Activated T-cell treated with anti-CD3 and anti-CD28 coated beads, Interleukin-2, amount 50 U/mL, for 24 hours (primary cell): ENCODE data around the gene FBRSL1.
"Not testable (repeated sequence)": the region's sequence is repeated elsewhere in the genome, so short reads cannot be mapped to it uniquely, and the experiment has no call there.

ENCODE experiments used
- DNase-seq: peaks from one replicate; pipeline ENCODE4 v3.0.0-alpha.2; 2020
- H3K27ac Mint-ChIP-seq: 2 replicates; pipeline ENCODE4 v1.8.0; 2020; ENCODE audit warnings: mild to moderate bottlenecking, mixed read lengths
- H3K27me3 Mint-ChIP-seq: 2 replicates; pipeline ENCODE4 v1.8.0; 2020; ENCODE audit warnings: mixed read lengths
- H3K36me3 Mint-ChIP-seq: 2 replicates; pipeline ENCODE4 v1.8.0; 2020; ENCODE audit warnings: low read depth, mixed read lengths
- H3K4me1 Mint-ChIP-seq: 2 replicates; pipeline ENCODE4 v1.8.0; 2020; ENCODE audit warnings: low read depth, mixed read lengths
- H3K4me3 Mint-ChIP-seq: 2 replicates; pipeline ENCODE4 v1.8.0; 2020; ENCODE audit warnings: mild to moderate bottlenecking, moderate library complexity, mixed read lengths
- H3K9me3 Mint-ChIP-seq: 2 replicates; pipeline ENCODE4 v1.8.0; 2020; ENCODE audit warnings: mixed read lengths

The FBRSL1 gene

DNA sequence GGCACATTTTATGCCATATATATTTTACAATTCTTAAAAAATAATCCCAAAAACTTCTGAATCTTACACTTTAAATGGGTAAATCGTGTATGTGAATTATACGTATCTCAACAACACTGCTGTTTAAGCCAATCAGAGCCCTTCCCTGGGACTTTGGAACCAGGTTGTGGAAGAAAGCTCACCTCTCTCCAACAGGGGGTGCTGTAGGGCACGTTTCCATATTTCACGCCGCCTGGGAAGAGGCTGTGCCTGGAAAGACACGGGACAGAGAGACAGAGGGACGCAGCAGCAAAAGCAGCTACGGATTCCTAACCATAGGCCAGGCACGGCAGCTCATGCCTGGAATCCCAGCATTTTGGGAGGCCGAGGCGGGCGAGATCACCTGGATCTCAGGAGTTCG lies 29.4 kb upstream of the FBRSL1 start:
- DNase-seq: no peak
- Mint-ChIP-seq H3K4me1 (peaks cover 4% of the 10 kb centered on the region), H3K27me3 (no peaks in the 10 kb centered on the region), H3K9me3 (no peaks in the 10 kb centered on the region), H3K36me3 (no peaks in the 10 kb centered on the region), H3K27ac (no peak overlapping the region), H3K4me3 (no peak overlapping the region)

GRCh38 chr12:132461526-132461925 lies 28.4 kb upstream of the FBRSL1 start:
- DNase-seq: no peak
- Mint-ChIP-seq H3K9me3 (no peaks in the 10 kb centered on the region), H3K4me3 (no peak overlapping the region), H3K27ac (no peak overlapping the region), H3K36me3 (no peaks in the 10 kb centered on the region), H3K4me1 (peaks cover 6% of the 10 kb centered on the region), H3K27me3 (no peaks in the 10 kb centered on the region)

DNA sequence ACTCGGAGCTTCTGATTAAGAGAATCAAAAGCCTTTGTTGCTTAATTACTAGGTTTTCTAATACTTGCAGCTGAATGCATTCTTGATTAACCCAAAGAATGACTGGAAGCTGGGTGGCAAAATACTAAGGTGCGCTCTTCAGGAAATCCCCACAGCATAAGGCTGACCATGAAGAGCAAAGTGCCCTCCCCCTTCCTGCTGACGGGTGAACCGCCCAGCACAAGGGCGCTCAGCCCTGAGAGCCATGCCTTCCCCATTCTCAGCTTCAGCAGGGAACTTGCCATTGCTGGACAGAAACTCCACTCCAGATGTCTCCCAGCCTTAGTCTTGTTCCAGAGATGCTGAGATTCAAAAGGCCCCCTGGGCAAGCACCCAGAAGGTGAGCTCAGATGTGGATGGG lies 27.2 kb upstream of the FBRSL1 start:
- Mint-ChIP-seq H3K4me3 (no peak overlapping the region), H3K36me3 (no peaks in the 10 kb centered on the region), H3K9me3 (no peaks in the 10 kb centered on the region), H3K4me1 (peaks cover 6% of the 10 kb centered on the region), H3K27ac (no peak overlapping the region), H3K27me3 (no peaks in the 10 kb centered on the region)
- no peak for DNase-seq

DNA sequence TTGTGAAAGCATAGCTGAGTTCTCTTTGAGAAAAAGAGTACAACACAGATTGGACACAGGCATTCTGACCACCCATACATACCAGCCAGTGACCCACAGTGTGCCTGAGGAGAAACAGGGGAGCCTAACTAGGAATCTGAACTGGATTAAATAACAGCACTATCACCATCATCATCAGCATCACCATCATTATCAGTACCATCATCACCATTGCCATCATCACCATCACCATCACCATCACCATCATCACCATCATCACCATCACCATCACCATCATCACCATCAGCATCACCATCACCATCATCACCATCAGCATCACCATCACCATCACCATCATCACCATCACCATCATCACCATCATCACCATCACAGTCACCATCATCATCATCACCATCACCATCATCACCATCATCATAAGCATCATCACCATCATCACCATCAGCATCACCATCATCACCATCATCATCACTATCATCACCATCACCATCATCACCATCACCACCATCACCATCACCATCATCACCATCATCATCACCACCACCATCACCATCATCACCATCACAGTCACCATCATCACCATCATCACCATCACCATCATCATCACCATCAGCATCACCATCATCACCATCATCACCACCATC lies 26.5 kb upstream of the FBRSL1 start:
- not testable (repeated sequence) for H3K9me3 Mint-ChIP-seq, H3K4me3 Mint-ChIP-seq, DNase-seq, H3K27ac Mint-ChIP-seq, H3K27me3 Mint-ChIP-seq, H3K36me3 Mint-ChIP-seq
- peaks cover 13% of the 10 kb centered on the region for H3K4me1 Mint-ChIP-seq

DNA sequence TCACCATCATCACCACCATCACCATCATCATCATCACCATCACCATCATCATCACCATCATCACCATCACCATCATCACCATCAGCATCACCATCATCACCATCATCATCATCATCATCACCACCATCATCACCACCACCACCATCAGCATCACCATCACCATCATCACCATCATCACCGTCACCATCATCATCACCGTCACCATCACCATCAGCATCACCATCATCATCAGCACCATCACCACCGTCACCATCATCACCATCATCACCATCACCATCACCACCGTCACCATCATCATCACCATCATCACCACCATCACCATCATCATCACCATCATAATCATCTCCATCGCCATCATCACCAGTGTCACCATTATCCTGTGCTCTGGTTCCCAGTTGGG lies 25.6 kb upstream of the FBRSL1 start:
- H3K4me1 Mint-ChIP-seq: peaks cover 16% of the 10 kb centered on the region
- H3K36me3 Mint-ChIP-seq, H3K4me3 Mint-ChIP-seq, H3K27me3 Mint-ChIP-seq, DNase-seq, H3K9me3 Mint-ChIP-seq, H3K27ac Mint-ChIP-seq: not testable (repeated sequence)

DNA sequence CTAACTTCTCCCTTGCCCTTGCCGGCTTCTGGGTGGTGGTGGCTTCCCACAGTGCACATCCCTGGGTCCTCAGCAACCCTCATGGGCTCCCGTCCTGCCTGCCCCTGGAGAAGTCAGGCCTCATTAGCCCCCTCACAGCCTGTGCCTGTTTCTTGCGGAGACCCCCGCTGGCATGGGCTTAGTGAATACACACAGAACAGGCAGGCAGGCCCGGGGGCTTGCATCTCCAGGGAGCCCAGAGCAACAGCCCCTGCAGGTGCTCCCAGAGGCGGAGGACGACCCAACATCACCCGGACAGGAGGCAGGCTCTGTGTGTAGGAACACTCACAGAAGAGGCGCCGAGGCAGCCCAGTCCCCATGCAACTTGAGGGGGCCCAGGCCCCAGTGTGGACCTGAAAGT lies 25.1 kb upstream of the FBRSL1 start:
- Mint-ChIP-seq H3K27ac (no peak overlapping the region), H3K27me3 (peaks cover 2% of the 10 kb centered on the region), H3K4me3 (no peak overlapping the region), H3K36me3 (no peaks in the 10 kb centered on the region), H3K4me1 (peaks cover 20% of the 10 kb centered on the region), H3K9me3 (no peaks in the 10 kb centered on the region)
- no peak for DNase-seq

GRCh38 chr12:132465269-132466190 lies 24.4 kb upstream of the FBRSL1 start:
- H3K27ac Mint-ChIP-seq: no peak overlapping the region
- H3K9me3 Mint-ChIP-seq: no peaks in the 10 kb centered on the region
- no peak overlapping the region for H3K4me3 Mint-ChIP-seq
- H3K36me3 Mint-ChIP-seq: no peaks in the 10 kb centered on the region
- DNase-seq: no peak
- peaks cover 24% of the 10 kb centered on the region for H3K4me1 Mint-ChIP-seq
- peaks cover 3% of the 10 kb centered on the region for H3K27me3 Mint-ChIP-seq

DNA sequence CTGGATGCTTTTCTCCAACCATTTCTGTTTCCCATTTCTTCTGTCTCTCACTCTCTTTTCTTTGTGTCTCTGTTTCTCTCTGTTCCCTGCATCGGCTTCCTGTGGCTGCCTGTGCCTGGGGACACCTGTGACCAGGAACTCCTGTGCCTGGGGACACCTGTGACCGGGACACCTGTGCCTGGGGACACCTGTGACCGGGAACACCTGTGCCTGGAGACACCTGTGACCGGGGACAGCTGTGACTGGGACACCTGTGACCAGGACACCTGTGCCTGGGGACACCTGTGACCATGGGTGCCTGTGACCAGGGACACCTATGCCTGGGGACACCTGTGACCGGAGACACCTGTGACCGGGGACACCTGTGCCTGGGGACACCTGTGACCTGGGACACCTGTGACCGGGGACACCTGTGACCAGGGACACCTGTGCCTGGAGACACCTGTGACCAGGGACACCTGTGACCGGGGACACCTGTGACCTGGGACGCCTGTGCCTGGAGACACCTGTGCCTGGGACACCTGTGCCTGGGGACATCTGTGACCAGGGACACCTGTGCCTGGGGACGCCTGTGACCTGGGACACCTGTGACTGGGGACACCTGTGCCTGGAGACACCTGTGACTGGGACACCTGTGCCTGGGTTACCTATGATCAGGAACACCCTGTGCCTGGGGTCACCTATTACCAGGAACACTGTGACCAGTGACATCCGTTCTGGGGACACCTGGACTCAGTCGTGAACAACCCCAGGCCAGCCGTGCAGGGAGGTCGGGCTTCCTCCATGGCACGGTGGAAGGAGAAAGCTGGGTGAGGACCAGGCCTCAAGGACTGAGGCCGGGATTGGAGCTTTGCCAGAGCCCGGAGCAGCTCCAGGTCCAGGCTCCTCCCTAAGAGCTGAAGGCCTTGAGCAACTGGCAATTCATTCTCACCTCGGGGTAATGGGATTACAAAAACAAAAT lies 23.4 kb upstream of the FBRSL1 start:
- Mint-ChIP-seq H3K27me3 (peaks cover 3% of the 10 kb centered on the region), H3K27ac (no peak overlapping the region), H3K9me3 (no peaks in the 10 kb centered on the region), H3K4me3 (no peak overlapping the region), H3K36me3 (no peaks in the 10 kb centered on the region), H3K4me1 (peaks cover 29% of the 10 kb centered on the region)
- DNase-seq: no peak

- H3K9me3 Mint-ChIP-seq: no peaks in the 10 kb centered on the region
- H3K27ac Mint-ChIP-seq: no peak overlapping the region
- H3K4me1 Mint-ChIP-seq: peaks cover 34% of the 10 kb centered on the region
- no peaks in the 10 kb centered on the region for H3K36me3 Mint-ChIP-seq
- peaks cover 3% of the 10 kb centered on the region for H3K27me3 Mint-ChIP-seq
- DNase-seq: no peak
- H3K4me3 Mint-ChIP-seq: no peak overlapping the region
These were observed 22.4 kb upstream of the FBRSL1 start for GRCh38 chr12:132467511-132467910.

GRCh38 chr12:132469423-132469822 lies 20.5 kb upstream of the FBRSL1 start:
- H3K4me1 Mint-ChIP-seq: peaks cover 34% of the 10 kb centered on the region

DNA sequence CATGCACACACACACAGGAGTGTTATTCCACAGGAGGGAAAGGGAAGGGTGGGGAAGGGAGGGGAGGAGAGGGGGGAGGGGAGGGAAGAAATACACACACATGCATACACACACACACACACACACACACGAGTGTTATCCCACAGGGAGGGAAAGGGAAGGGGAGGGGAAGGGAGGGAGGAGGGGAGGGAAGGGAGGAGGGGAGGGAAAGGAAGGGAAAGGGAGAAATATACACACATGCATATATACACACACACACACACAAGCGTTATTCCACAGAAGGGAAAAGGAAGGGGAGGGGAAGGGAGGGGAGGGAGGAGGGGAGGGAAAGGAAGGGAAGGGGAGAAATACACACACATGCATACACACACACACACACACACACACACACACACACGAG lies 19.6 kb upstream of the FBRSL1 start:
- Mint-ChIP-seq H3K27me3 (peaks cover 3% of the 10 kb centered on the region), H3K4me3 (no peak overlapping the region), H3K27ac (no peak overlapping the region), H3K4me1 (peaks cover 32% of the 10 kb centered on the region), H3K9me3 (no peaks in the 10 kb centered on the region), H3K36me3 (no peaks in the 10 kb centered on the region)
- DNase-seq: no peak

More at GRCh38 chr12:132469423-132469822, 20.5 kb upstream of the FBRSL1 start:
- H3K9me3 Mint-ChIP-seq: no peaks in the 10 kb centered on the region
- H3K27me3 Mint-ChIP-seq: peaks cover 3% of the 10 kb centered on the region
- H3K4me3 Mint-ChIP-seq: peak overlapping the region; percentile 53
- H3K27ac Mint-ChIP-seq: peak overlapping the region; percentile 64
- no peak for DNase-seq
- no peaks in the 10 kb centered on the region for H3K36me3 Mint-ChIP-seq

DNA sequence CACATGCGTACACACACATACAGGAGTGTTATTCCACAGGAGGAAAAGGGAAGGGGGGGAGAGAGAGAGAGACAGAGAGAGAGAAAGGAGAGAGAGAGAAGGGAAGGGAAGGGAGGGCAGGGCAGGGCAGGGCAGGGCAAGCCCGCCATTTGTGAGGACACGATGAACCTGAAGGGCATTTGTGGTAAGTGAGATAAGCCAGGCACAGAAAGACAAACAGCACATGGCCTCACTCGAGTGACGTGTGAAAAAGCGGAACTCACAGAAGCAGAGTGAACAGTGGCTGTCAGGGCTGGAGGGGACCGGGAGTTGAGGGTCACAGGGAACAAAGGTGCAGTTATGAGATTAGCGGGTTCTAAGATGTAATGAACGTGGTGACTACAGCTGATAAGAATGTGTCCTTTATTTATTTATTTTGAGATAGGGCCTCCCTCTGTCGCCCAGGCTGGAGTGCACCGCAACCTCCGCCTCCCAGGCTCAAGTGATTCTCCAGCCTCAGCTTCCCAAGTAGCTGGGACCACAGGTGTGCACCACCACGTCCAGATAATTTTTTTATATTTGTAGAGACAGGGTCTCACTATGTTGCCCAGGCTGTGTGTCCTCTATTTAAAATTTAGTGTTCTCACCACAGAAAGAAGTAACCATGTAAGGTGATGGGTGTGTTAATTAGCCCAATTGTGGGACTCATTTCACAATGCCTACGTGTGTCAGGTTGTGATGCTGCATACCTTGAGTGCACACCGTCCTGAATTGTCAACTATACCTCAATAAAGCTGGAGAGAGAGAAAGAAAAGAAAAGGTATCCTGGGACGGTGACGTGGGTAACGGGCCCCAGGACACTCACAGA lies 18.7 kb upstream of the FBRSL1 start:
- H3K9me3 Mint-ChIP-seq: no peaks in the 10 kb centered on the region

GRCh38 chr12:132471858-132472255 lies 18.1 kb upstream of the FBRSL1 start:
- Mint-ChIP-seq H3K9me3 (no peaks in the 10 kb centered on the region), H3K4me3 (no peak overlapping the region), H3K4me1 (peaks cover 43% of the 10 kb centered on the region), H3K27ac (no peak overlapping the region), H3K27me3 (peaks cover 3% of the 10 kb centered on the region), H3K36me3 (no peaks in the 10 kb centered on the region)
- DNase-seq: no peak

More for the DNA sequence above, 18.7 kb upstream of the FBRSL1 start:
- H3K4me3 Mint-ChIP-seq: no peak overlapping the region
- H3K4me1 Mint-ChIP-seq: peaks cover 37% of the 10 kb centered on the region
- DNase-seq: no peak
- peaks cover 3% of the 10 kb centered on the region for H3K27me3 Mint-ChIP-seq
- no peak overlapping the region for H3K27ac Mint-ChIP-seq
- no peaks in the 10 kb centered on the region for H3K36me3 Mint-ChIP-seq

- Mint-ChIP-seq H3K27me3 (peaks cover 3% of the 10 kb centered on the region), H3K36me3 (no peaks in the 10 kb centered on the region), H3K4me1 (peaks cover 45% of the 10 kb centered on the region), H3K27ac (no peak overlapping the region), H3K9me3 (no peaks in the 10 kb centered on the region), H3K4me3 (peak overlapping the region; percentile 36)
- DNase-seq: no peak
These were observed 17.6 kb upstream of the FBRSL1 start for GRCh38 chr12:132472386-132472785.
